Erythroblast (primary cell): ENCODE data around the gene RIOK1.

ENCODE experiments used
- GATA1 ChIP-seq: IDR thresholded peaks from 2 replicates; pipeline ENCODE4 v1.6.1; 2011; ENCODE audit warnings: low read depth, mild to moderate bottlenecking, control low read depth, low read length, moderate library complexity
- POLR2A ChIP-seq: IDR thresholded peaks from 2 replicates; pipeline ENCODE4 v1.6.1; 2011; ENCODE audit warnings: mild to moderate bottlenecking, low read length

DNA sequence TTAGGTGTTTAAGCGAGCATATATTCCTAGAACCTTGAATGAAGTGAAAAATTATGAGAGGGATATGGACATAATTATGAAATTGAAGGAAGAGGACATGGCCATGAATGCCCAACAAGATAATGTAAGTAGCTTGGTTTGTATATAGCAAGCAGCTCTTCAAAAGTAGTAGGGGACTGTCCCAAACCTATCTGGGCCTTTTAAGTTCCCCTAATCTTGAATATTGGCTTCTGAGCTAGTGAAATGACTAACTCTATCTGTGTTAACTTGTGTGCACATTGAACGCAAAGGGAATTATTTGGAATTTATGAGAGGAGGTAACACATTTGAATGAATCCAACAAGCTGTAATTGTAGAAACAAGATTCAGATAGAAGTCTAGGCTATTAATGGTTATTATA, 21.7 kb downstream of the RIOK1 start:
- TF ChIP-seq POLR2A (no peak), GATA1 (no peak)
